ENCODE data around the gene RABGAP1L.
"Not testable (repeated sequence)": the region's sequence is repeated elsewhere in the genome, so short reads cannot be mapped to it uniquely, and the experiment has no call there.

RABGAP1L gene

DNA sequence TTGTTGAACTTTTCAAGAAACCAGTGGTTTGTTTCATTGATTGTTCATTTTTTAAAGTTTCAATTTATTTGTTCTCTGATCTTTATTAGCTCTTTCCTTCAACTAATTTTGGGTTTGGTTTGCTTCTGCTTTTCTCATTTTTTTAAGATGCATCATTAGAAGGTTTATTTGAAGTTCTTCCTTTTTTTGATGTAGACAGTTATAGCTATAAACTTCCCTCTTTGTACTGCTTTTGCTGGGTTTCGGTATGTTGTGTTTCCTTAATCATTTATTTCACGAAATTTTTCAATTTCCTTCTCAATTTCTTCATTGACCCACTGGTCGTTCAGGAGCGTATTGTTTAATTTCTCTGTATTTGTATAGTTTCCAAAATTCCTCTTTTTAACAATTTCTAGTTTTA, 155.1 kb downstream of the RABGAP1L start:
- H3K27ac ChIP-seq = no peak overlapping the region
- DNase-seq (ENCODE audit: low spot score) = no peak
- ChIA-PET POLR2A (ENCODE audit: low non-redundant PET) (no interaction called here), CTCF (interaction anchor here (0.6 kb wide), 1 partner anchor 56 kb away, joined by 3 read pairs; no protein-coding TSS in a partner anchor)
- TF ChIP-seq CTCF (conservative IDR thresholded peaks at IDR 0.05; ENCODE audit: low read depth) = no peak

GRCh38 chr1:174315239-174315638, 155.9 kb downstream of the RABGAP1L start:
- no peak overlapping the region for H3K27ac ChIP-seq
- DNase-seq (ENCODE audit: low spot score) = no peak
- no peak for TF ChIP-seq CTCF (conservative IDR thresholded peaks at IDR 0.05; ENCODE audit: low read depth)
- CTCF ChIA-PET = no interaction called here
- POLR2A ChIA-PET (ENCODE audit: low non-redundant PET) = no interaction called here

DNA sequence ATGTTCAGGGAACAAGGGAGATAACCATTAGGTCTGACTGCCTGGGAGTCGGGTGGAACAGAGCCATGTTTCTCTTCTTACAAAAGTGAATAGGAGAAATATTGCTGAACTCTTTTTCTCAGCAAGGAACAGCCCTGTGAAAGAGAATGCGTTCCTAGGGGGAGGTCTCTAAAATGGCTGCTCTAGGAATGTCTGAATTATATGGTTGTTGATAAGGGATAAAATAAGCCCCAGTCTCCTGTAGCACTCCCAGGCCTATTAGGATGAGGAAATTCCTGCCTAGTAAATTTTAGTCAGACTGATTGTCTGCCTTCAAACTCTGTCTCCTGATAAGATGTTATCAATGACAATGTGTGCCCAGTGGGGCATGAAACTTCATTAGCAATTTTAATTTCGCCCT, 161.6 kb downstream of the RABGAP1L start:
- DNase-seq (ENCODE audit: low spot score); H3K27ac ChIP-seq; POLR2A ChIA-PET (ENCODE audit: low non-redundant PET); CTCF ChIA-PET: not testable (repeated sequence)

DNA sequence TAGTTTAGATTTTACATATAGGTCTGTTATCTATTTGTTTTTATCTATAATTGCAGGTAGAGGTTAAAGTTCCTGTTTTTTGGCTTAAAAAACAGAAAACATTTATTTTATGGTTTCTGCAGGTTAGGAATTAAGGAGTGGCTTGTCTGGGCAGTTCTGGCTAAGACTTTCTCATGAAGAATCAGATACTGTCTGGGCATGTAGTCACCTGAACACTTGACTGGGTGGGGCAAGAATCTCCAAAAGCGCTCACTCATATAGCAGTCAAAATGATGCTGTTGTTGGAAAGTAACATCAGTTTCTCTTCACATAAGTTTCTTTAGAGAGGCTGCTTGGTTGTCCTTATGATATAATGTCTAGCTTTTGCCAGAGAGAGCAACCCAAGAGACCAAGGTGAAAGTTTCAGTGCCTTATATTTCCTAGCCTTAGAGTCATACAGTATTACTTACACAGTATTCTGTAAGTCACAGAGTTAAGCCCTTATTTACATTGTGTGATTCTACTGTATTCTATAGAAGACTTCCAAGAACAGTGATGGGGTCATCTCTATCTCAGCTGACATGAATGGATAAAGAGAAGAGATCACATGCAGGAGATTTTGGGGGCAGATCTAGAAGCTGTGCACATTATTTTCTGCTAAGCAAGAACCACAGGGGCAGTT, 163.0 kb downstream of the RABGAP1L start:
- ChIA-PET POLR2A (ENCODE audit: low non-redundant PET) (no interaction called here), CTCF (interaction anchor here (0.7 kb wide), 1 partner anchor 267 kb away, joined by 5 read pairs; no protein-coding TSS in a partner anchor)
- DNase-seq (ENCODE audit: low spot score) = peak; percentile 52
- H3K27ac ChIP-seq = no peak overlapping the region
- TF ChIP-seq CTCF (conservative IDR thresholded peaks at IDR 0.05; ENCODE audit: low read depth) = no peak

GRCh38 chr1:174324493-174324892, 165.2 kb downstream of the RABGAP1L start:
- no peak for DNase-seq (ENCODE audit: low spot score)
- H3K27ac ChIP-seq = no peak overlapping the region
- ChIA-PET POLR2A (ENCODE audit: low non-redundant PET) (no interaction called here), CTCF (interaction anchor here (0.6 kb wide), 1 partner anchor 10 kb away, joined by 3 read pairs; no protein-coding TSS in a partner anchor)
- TF ChIP-seq CTCF (conservative IDR thresholded peaks at IDR 0.05; ENCODE audit: low read depth) = no peak

DNA sequence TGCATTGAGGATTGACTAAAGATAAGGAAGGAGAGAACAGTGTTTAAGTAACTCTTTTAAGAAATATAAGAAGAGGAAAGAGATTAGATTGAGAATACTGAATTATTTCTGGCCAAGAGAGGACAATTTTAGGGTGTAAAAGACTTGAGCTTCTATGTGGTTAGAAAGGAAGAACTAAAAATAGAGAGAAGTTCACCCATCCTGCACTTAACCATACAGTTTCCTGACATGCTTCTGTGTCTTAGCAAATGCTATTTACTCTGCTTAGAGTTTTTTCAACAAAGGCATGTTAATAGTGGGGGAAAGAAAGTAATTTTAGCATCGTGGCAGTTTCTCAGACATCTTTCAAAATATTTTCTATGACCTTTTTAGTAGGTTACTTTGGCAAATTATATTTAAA, 165.6 kb downstream of the RABGAP1L start:
- no peak for DNase-seq (ENCODE audit: low spot score)
- CTCF ChIA-PET = no interaction called here
- no peak overlapping the region for H3K27ac ChIP-seq

More for the DNA sequence above, 165.6 kb downstream of the RABGAP1L start:
- no peak for TF ChIP-seq CTCF (conservative IDR thresholded peaks at IDR 0.05; ENCODE audit: low read depth)
- POLR2A ChIA-PET (ENCODE audit: low non-redundant PET) = no interaction called here

Data from RWPE1 (cell line).